DOHH2 (cell line): ENCODE results near the gene FIBCD1.

Experiments used
- EZH2phosphoT487 ChIP-seq: fragments of 200-600 bp; sonication (generic); IDR thresholded peaks from 2 replicates; pipeline ENCODE4 v1.6.1; 2017; ENCODE audit warnings: borderline replicate concordance, mild to moderate bottlenecking, antibody characterized with exemption, low read length, moderate library complexity, mixed read lengths
- TF ChIP-seq, protein P1 (sequence below): fragments of 200-600 bp; sonication (generic); IDR thresholded peaks from one replicate; pipeline ENCODE4 v1.5.1; 2014; ENCODE audit warnings: antibody characterized with exemption, mild to moderate bottlenecking, low read depth, low read length; ENCODE audit not compliant: poor library complexity, severe bottlenecking

DNA sequence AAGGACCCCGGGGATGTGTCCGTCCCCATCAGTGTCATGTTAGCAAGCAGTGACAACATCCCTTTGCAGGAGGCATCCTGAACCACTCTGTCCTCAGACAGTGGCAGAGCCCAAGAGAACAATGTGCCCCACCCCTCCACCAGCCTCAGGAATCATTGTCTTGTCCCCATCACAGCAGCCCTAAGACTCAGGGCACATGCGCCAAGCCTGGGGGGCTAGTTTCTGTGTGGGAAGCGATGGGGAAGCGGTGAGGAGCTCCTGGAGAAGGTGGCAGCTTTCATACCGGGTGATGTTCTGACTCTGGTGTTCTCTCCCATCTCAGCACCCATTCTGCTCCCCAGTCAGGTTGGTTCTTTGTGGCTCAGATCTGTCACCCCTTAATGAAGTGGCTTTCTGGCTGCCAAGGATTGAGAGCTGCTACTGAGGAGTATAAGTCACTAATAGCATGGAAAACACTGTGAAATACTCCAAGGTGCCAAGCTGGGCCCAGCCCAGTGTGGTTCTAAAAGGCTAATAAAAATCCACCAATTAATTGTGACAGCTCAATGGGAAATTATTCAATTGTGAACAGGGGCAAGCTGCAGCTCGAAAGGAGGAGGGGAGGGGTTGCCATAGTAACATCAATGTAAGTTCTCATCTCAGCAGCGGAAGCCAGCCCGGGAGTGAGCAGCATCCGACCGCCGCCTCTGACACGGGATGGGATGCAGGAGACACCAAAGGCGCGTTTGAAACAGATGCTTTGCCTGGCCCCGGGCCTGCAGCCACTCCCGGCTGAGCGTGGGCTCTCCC is 47.2 kb downstream of the FIBCD1 start:
- TF ChIP-seq, protein P1, sequence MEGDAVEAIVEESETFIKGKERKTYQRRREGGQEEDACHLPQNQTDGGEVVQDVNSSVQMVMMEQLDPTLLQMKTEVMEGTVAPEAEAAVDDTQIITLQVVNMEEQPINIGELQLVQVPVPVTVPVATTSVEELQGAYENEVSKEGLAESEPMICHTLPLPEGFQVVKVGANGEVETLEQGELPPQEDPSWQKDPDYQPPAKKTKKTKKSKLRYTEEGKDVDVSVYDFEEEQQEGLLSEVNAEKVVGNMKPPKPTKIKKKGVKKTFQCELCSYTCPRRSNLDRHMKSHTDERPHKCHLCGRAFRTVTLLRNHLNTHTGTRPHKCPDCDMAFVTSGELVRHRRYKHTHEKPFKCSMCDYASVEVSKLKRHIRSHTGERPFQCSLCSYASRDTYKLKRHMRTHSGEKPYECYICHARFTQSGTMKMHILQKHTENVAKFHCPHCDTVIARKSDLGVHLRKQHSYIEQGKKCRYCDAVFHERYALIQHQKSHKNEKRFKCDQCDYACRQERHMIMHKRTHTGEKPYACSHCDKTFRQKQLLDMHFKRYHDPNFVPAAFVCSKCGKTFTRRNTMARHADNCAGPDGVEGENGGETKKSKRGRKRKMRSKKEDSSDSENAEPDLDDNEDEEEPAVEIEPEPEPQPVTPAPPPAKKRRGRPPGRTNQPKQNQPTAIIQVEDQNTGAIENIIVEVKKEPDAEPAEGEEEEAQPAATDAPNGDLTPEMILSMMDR: no peak
- no peak for TF ChIP-seq EZH2phosphoT487
